ENCODE data around the gene PAQR4. TPM values are rescaled to one million over a fixed set of nuclear protein-coding genes. Genes with fewer than 3 reads are reported as not detected.

Gene PAQR4
- total and polyA plus RNA-seq, 10 of the 15 experiments (the other 5 are each of a cell fraction or from before 2014, with no cell fraction given): 0.39 to 31.8 (median 13.5) TPM

DNA sequence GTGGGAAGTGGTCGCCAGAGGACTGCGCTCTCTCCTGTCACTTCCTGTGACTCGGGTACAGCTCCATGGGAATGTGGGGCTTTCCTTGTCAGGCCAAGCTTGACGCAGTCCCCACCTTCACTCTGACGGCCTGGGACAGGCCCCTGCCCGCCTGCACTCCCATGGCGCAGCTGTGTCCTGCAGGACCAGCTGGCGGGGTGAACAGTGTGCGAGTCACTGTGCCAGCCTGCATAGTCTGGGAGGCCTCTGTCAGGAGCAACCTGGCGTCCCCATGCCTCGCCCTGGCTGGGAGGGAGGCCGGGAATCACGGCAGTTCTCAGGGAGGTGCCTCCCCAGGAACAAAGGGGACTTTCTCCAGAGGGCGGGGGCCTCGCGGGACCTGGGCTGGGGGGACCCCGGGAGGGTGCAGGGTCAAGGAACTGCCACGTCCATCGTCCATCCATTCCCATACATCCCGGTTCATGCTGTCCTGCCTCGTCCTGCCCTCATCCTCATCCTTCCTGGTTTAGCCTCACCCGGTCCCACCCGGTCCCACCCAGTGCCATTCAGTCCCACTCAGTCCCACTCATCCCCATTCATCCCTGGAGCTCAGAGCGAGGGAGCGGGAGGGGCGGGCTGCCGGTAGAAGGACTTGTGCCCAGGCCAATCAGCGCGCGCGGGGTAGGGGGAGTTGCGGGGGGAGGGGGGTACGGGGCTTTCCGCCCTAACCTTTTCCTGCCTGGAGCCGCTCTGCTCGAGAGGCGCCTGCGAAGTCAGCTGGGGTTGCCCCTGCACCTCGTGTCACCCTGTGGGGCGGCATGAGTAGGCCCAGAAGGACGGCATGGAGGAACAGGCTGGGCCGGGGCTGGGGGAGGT is 44.0 kb upstream of the PAQR4 start:
- BruUV-seq (replicated peaks): no TSS peak
- no peak for ATAC-seq

More for the DNA sequence above, 44.0 kb upstream of the PAQR4 start:
- H3K27ac ChIP-seq (ENCODE audit: control insufficient read depth, insufficient read depth): no peak overlapping the region
- no peak overlapping the region for H3K4me3 ChIP-seq
- no peak for DNase-seq (ENCODE audit: low read depth, low spot score)
- no peaks in the 10 kb centered on the region for H3K9me3 ChIP-seq (replicated peaks; ENCODE audit: control insufficient read depth, insufficient read depth, low read length)
- H3K9ac ChIP-seq (ENCODE audit: control insufficient read depth, insufficient read depth, low read length): no peak overlapping the region
- POLR2A ChIA-PET: no interaction called here
- TF ChIP-seq PBX3 (IDR thresholded peaks at IDR 0.05; ENCODE audit: insufficient replicate concordance, low read depth, low read length): no peak
- no peak for TF ChIP-seq ZNF207 (IDR thresholded peaks at IDR 0.05; ENCODE audit: borderline replicate concordance)
- no peak for TF ChIP-seq SMARCA5 (IDR thresholded peaks at IDR 0.05)
- TF ChIP-seq STAT1 (conservative IDR thresholded peaks at IDR 0.05): no peak
- H3K27me3 ChIP-seq (replicated peaks in 1 of 2; ENCODE audit: control insufficient read depth in 2 of 2, insufficient read depth in 2 of 2, low read length in 1 of 2): no peaks in the 10 kb centered on the region
- no peak for FAIRE-seq
- intact Hi-C loops (cut with micrococcal nuclease; ENCODE audit: unreplicated experiment) (loop anchor here (5.0 kb wide), 1 partner anchor 57 kb away; the partner anchor contains the start of gene PKMYT1), in situ Hi-C loops (cut with MboI) (no loop called here)
- SMC1A ChIA-PET (ENCODE audit: uncharacterized antibody, unreplicated experiment): no interaction called here
- RAD21 ChIA-PET (ENCODE audit: unreplicated experiment): no interaction called here
- H3K36me3 ChIP-seq (ENCODE audit: control insufficient read depth in 2 of 2, insufficient read depth in 2 of 2, low read length in 1 of 2): peaks cover 0 to 4% of the 10 kb centered on the region in 2 experiments; a peak in 2 of 4 replicates
- H3K79me2 ChIP-seq (ENCODE audit: control insufficient read depth, insufficient read depth, low read length): no peaks in the 10 kb centered on the region
- H2AFZ ChIP-seq (ENCODE audit: control insufficient read depth, low read depth, low read length): no peak overlapping the region
- no peaks in the 10 kb centered on the region for H3K4me1 ChIP-seq (ENCODE audit: control insufficient read depth, insufficient read depth, low read length)
- 85% methylated on average over 33 of the region's 42 CpGs for WGBS (ENCODE audit: insufficient coverage, insufficient replicate concordance, low lambda C conversion rate, missing lambda C conversion rate)
- no peak overlapping the region for H3K4me2 ChIP-seq (ENCODE audit: control insufficient read depth, insufficient read depth)
- H4K20me1 ChIP-seq (ENCODE audit: control insufficient read depth, insufficient read depth): no peaks in the 10 kb centered on the region
- CTCF ChIA-PET: interaction anchor here (1.0 to 1.2 kb wide), 2 partner anchors 18 to 56 kb away, joined by 4 to 5 read pairs; no protein-coding TSS in a partner anchor
